VCaP (cell line): ENCODE results near the gene GDPD3.

Experiments
- H3K27ac ChIP-seq: fragments of 450-650 bp; 2 replicates; pipeline ENCODE4 v1.5.1; 2017
- TF ChIP-seq, protein P1 (sequence below): fragments of 450-650 bp; conservative IDR thresholded peaks from 2 replicates; pipeline ENCODE4 v1.5.1; 2017; ENCODE audit warnings: mild to moderate bottlenecking, moderate library complexity

Gene GDPD3, protein sequence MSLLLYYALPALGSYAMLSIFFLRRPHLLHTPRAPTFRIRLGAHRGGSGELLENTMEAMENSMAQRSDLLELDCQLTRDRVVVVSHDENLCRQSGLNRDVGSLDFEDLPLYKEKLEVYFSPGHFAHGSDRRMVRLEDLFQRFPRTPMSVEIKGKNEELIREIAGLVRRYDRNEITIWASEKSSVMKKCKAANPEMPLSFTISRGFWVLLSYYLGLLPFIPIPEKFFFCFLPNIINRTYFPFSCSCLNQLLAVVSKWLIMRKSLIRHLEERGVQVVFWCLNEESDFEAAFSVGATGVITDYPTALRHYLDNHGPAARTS

DNA sequence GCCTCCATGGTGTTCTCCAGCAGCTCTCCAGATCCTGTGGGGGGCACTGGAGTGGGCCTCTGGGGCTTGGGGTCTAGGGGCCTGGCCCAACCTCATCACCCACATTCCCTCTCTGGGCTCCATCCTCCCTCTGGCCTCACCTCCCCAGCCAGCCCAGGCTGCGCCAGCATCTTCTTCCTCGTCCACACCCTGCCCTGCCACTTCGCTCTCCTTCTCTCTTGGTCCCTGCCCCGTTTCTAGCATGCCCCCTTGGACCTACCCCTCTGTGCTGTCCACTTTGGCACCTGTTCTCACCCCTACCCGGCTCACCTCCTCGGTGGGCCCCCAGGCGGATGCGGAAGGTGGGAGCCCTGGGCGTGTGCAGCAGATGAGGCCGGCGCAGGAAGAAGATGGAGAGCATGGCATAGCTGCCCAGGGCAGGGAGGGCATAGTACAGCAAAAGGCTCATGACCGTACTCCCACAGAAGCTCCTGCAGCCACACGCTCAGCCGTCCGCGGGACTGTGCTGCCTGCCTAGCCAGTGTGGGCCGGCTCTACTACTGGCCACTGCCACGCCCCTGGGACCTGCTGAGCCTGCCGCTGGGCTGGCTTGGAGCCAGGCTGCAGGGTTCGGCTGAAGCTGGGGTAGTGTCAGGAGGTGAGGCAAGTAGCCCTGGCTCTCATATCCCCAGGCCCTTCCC, at the start of gene GDPD3:
TSS of gene GDPD3 (minus strand) at position 507 of the 680 bp plus-strand sequence. CDS start at position 448, 59 bp downstream.
- H3K27ac ChIP-seq, result no peak within 1 kb of the TSS
- TF ChIP-seq, protein P1, sequence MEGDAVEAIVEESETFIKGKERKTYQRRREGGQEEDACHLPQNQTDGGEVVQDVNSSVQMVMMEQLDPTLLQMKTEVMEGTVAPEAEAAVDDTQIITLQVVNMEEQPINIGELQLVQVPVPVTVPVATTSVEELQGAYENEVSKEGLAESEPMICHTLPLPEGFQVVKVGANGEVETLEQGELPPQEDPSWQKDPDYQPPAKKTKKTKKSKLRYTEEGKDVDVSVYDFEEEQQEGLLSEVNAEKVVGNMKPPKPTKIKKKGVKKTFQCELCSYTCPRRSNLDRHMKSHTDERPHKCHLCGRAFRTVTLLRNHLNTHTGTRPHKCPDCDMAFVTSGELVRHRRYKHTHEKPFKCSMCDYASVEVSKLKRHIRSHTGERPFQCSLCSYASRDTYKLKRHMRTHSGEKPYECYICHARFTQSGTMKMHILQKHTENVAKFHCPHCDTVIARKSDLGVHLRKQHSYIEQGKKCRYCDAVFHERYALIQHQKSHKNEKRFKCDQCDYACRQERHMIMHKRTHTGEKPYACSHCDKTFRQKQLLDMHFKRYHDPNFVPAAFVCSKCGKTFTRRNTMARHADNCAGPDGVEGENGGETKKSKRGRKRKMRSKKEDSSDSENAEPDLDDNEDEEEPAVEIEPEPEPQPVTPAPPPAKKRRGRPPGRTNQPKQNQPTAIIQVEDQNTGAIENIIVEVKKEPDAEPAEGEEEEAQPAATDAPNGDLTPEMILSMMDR, result 0 out of 2 replicates have a peak, but pooled peaks have one; percentile 4

DNA sequence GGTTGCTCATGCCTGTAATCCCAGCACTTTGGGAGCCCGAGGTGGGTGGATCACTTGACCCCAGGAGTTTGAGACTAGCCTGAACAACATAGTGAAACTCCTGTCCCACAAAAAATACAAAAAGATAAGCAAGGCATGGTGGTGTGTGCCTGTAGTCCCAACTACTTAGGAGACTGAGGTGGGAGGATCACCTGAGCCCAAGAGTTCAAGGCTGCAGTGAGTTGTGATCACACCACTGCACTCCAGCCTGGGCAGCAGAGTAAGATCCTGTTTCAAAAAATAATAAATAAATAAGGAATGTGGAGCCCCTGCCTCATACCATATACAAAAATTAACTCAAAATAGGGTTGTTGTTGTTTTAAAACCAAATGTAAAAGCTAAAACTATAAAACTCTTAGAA, 43.9 kb upstream of the GDPD3 start:
- no peak overlapping the region for H3K27ac ChIP-seq
- TF ChIP-seq, protein P1, result no peak

DNA sequence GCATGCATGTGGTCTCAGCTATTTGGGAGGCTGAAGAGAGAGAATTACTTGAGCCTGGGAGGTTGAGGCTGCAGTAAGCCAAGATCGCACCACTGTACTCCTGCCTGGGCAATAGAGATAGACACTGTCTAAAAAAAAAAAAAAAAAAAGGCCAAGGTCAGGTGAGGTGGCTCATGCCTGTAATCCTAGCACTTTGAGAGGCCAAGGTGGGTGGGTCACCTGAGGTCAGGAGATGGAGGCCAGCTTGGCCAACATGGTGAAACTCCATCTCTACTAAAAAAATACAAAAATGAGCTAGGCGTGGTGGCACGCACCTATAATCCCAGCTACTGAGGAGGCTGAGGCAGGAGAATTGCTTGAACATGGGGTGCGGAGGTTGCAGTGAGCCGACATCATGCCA, 41.9 kb upstream of the GDPD3 start:
- TF ChIP-seq, protein P1, result no peak
- H3K27ac ChIP-seq, result no peak overlapping the region

DNA sequence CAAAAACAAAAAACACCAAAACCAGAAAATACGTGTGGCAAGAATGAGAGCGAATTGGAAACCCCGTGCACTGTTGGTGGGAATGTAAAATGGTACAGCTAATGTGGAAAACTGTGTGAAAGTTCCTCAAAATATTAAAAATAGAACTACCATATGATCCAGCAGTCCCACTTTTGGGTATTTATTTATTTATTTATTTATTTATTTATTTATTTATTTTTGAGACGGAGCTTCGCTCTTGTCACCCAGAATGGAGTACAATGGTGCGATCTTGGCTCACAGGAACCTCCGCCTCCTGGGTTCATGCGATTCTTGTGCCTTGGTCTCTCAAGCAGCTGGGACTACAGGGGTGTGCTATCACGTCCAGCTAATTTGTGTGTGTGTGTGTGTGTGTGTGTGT, 39.2 kb upstream of the GDPD3 start:
- TF ChIP-seq, protein P1, result no peak

DNA sequence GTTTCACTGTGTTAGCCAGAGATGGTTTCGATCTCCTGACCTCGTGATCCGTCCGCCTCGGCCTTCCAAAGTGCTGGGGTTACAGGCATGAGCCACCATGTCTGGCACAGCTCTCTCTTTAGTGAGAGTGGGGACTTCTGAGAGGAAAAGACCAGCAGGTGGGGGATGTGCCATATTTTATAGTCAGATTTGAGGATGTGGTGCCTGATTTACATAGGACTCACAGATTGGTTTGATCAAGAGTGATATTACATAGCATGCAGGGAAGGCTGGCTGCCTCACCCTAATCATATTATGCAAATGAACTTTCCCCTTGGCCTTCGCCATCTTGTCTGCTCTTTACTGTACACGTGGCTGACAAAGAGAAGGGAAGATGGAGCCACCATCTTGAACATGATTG, 37.8 kb upstream of the GDPD3 start:
- no peak overlapping the region for H3K27ac ChIP-seq

More for the DNA sequence above, 39.2 kb upstream of the GDPD3 start:
- H3K27ac ChIP-seq, result no peak overlapping the region

DNA sequence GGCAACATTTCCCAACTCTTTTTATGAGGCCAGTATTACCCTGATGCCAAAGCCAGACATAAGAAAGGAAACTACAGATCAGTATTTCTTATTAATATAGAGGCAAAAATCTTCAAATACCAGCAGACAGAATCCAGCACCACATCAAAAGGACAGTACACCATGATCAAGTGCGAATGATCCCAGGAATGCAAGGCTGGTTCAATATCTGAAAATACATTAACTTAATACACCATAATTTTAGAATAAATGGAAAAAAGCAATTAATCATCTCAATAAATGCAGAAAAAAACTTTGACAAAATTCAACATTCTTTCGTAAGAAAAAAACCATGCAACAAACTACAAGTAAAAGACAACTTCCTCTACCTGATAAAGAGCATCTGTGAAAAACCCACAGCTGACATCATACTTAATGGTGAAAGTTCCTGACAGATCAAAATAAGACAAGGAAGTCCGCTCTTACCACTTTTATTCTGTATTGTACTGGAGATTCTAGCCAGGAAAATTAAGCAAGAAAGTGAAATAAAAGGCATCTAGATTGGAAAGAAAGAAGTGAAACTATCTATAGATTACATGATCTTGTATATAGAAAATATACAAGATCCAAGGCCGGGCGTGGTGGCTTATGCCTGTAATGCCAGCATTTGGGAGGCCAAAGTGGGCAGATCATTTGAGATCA, 36.1 kb upstream of the GDPD3 start:
- TF ChIP-seq, protein P1, result no peak
- no peak overlapping the region for H3K27ac ChIP-seq

More for the DNA sequence above, 37.8 kb upstream of the GDPD3 start:
- TF ChIP-seq, protein P1, result no peak
